HEK293 (cell line): ENCODE data around the gene ADAM8.

Source experiments
- CTCF ChIP-seq: fragments of 450-650 bp; formaldehyde crosslinking; IDR thresholded peaks from 2 replicates; pipeline ENCODE4 v1.5.1; 2016; ENCODE audit warnings: missing biosample characterization, missing genetic modification characterization
- REST ChIP-seq: fragments of 450-650 bp; formaldehyde crosslinking; IDR thresholded peaks from 2 replicates; pipeline ENCODE4 v1.5.1; 2016; ENCODE audit warnings: missing biosample characterization, missing genetic modification characterization
- SETDB1 ChIP-seq: IDR thresholded peaks from one replicate; pipeline ENCODE4 v1.6.1; 2017; ENCODE audit warnings: mild to moderate bottlenecking, low read length, moderate library complexity, mixed read lengths; ENCODE audit not compliant: insufficient read length
- ZBTB1 ChIP-seq: fragments of 450-650 bp; formaldehyde crosslinking; IDR thresholded peaks from 2 replicates; pipeline ENCODE4 v1.5.1; 2016; ENCODE audit warnings: missing biosample characterization, missing genetic modification characterization
- ZBTB10 ChIP-seq: fragments of 450-650 bp; formaldehyde crosslinking; IDR thresholded peaks from 2 replicates; pipeline ENCODE4 v1.5.1; 2016; ENCODE audit warnings: missing biosample characterization, missing genetic modification characterization
- ZBTB17 ChIP-seq: fragments of 450-650 bp; formaldehyde crosslinking; IDR thresholded peaks from 2 replicates; pipeline ENCODE4 v1.5.1; 2016; ENCODE audit warnings: missing biosample characterization, missing genetic modification characterization
- ZBTB7A ChIP-seq: fragments of 450-650 bp; formaldehyde crosslinking; IDR thresholded peaks from 2 replicates; pipeline ENCODE4 v1.5.1; 2016; ENCODE audit warnings: low read depth, missing biosample characterization, missing genetic modification characterization
- ZNF121 ChIP-seq: fragments of 450-650 bp; formaldehyde crosslinking; IDR thresholded peaks from 2 replicates; pipeline ENCODE4 v1.5.1; 2016; ENCODE audit warnings: missing biosample characterization, missing genetic modification characterization
- ZNF2 ChIP-seq: fragments of 450-650 bp; formaldehyde crosslinking; IDR thresholded peaks from 2 replicates; pipeline ENCODE4 v1.5.1; 2016; ENCODE audit warnings: missing biosample characterization, missing genetic modification characterization
- ZNF211 ChIP-seq: fragments of 450-650 bp; formaldehyde crosslinking; IDR thresholded peaks from 2 replicates; pipeline ENCODE4 v1.5.1; 2016; ENCODE audit warnings: low read depth, missing biosample characterization, missing genetic modification characterization
- ZNF214 ChIP-seq: fragments of 450-650 bp; formaldehyde crosslinking; IDR thresholded peaks from 2 replicates; pipeline ENCODE4 v1.5.1; 2017; ENCODE audit warnings: missing biosample characterization, mild to moderate bottlenecking, missing genetic modification characterization, borderline replicate concordance
- ZNF24 ChIP-seq: fragments of 450-650 bp; formaldehyde crosslinking; IDR thresholded peaks from 2 replicates; pipeline ENCODE4 v1.5.1; 2016; ENCODE audit warnings: missing biosample characterization, missing genetic modification characterization
- ZNF324 ChIP-seq: fragments of 450-650 bp; formaldehyde crosslinking; IDR thresholded peaks from 2 replicates; pipeline ENCODE4 v1.5.1; 2016; ENCODE audit warnings: missing biosample characterization, missing genetic modification characterization
- ZNF629 ChIP-seq: fragments of 450-650 bp; formaldehyde crosslinking; IDR thresholded peaks from 2 replicates; pipeline ENCODE4 v1.5.1; 2017; ENCODE audit warnings: missing biosample characterization, missing genetic modification characterization

- no peak for TF ChIP-seq ZBTB1 (tag by site-specific recombination)
- no peak for TF ChIP-seq ZBTB17 (tag by site-specific recombination)
- TF ChIP-seq CTCF (tag by site-specific recombination) = no peak
- no peak for TF ChIP-seq ZNF214 (tag by site-specific recombination)
- no peak for TF ChIP-seq ZNF211 (tag by site-specific recombination)
- no peak for TF ChIP-seq ZNF2 (tag by site-specific recombination)
- no peak for TF ChIP-seq ZNF121 (tag by site-specific recombination)
- TF ChIP-seq ZNF24 (tag by site-specific recombination) = no peak
- TF ChIP-seq ZNF629 (tag by site-specific recombination) = no peak
- no peak for TF ChIP-seq SETDB1
- TF ChIP-seq ZBTB7A = no peak
- no peak for TF ChIP-seq REST
- TF ChIP-seq ZBTB10 (tag by site-specific recombination) = no peak
- no peak for TF ChIP-seq ZNF324 (tag by site-specific recombination)
These were observed 11.3 kb upstream of the ADAM8 start for GRCh38 chr10:133287832-133288500.
